Tibial artery (tissue), 4 donors: ENCODE measurements around the gene LCN6.

ENCODE experiments used
- DNase-seq, 2 donors: peaks; one replicate each; pipeline ENCODE4 v3.0.0-alpha.2; 2019
- H3K27ac ChIP-seq, 2 donors: fragments of 200-600 bp; sonication (generic) in 1 of 2; 1 replicate in 1 of 2; 2 replicates in 1 of 2; pipeline ENCODE4 v1.5.1; 2018 to 2019; ENCODE audit warnings: mild to moderate bottlenecking in 1 of 2
- H3K27me3 ChIP-seq, 2 donors: fragments of 200-600 bp; sonication (generic) in 1 of 2; one replicate each; pipeline versions ENCODE4 v1.5.1 to v1.6.0; 2016 to 2019
- H3K36me3 ChIP-seq, 3 donors: fragments of 200-600 bp; sonication (generic) in 2 of 3; one replicate each; pipeline ENCODE4 v1.5.1; 2016 to 2019; ENCODE audit warnings: mild to moderate bottlenecking in 2 of 3
- H3K4me1 ChIP-seq, 4 donors: fragments of 200-600 bp; sonication (generic) in 2 of 4; 1 replicate in 3 of 4; 2 replicates in 1 of 4; pipeline ENCODE4 v1.5.1; 2016 to 2019
- H3K4me3 ChIP-seq, 2 donors: fragments of 200-600 bp; sonication (generic) in 1 of 2; 1 replicate in 1 of 2; 2 replicates in 1 of 2; pipeline ENCODE4 v1.5.1; 2018 to 2019; ENCODE audit warnings: mild to moderate bottlenecking in 2 of 2
- H3K9me3 ChIP-seq, 3 donors: fragments of 200-600 bp; sonication (generic) in 1 of 3; one replicate each; pipeline ENCODE4 v1.5.1; 2016 to 2019
- CTCF ChIP-seq, 2 experiments: fragments of 200-600 bp in 1 of 2; fragments of 450-650 bp in 1 of 2; IDR thresholded peaks; one replicate each; pipeline ENCODE4 v1.5.1; 2017 to 2019; ENCODE audit warnings: antibody characterized with exemption in 2 of 2, mild to moderate bottlenecking in 1 of 2, moderate library complexity in 1 of 2
- intact Hi-C: fragments of 100-400 bp; cut with DNase I; formaldehyde crosslinking; loops from one replicate; pipeline ENCODE4 v1.15.0; 2023; ENCODE audit warnings: low total_unique reads

Gene LCN6

GRCh38 chr9:136703276-136703860 lies 45.0 kb downstream of the LCN6 start:
- no peak for DNase-seq
- H3K4me3 ChIP-seq: no peak overlapping the region
- no peaks in the 10 kb centered on the region for H3K4me1 ChIP-seq
- peaks cover 0 to 33% of the 10 kb centered on the region in 2 donors for H3K27me3 ChIP-seq
- no peak for TF ChIP-seq CTCF (IDR thresholded peaks at IDR 0.05)
- H3K27ac ChIP-seq: no peak overlapping the region
- intact Hi-C loops: no loop called here
- no peaks in the 10 kb centered on the region for H3K9me3 ChIP-seq
- no peaks in the 10 kb centered on the region for H3K36me3 ChIP-seq

GRCh38 chr9:136701668-136702053 lies 46.7 kb downstream of the LCN6 start:
- H3K4me1 ChIP-seq: no peaks in the 10 kb centered on the region
- intact Hi-C loops: no loop called here
- no peak overlapping the region for H3K4me3 ChIP-seq
- no peak for DNase-seq
- no peaks in the 10 kb centered on the region for H3K9me3 ChIP-seq
- no peak for TF ChIP-seq CTCF (IDR thresholded peaks at IDR 0.05)
- peaks cover 0 to 39% of the 10 kb centered on the region in 2 donors for H3K27me3 ChIP-seq
- no peak overlapping the region for H3K27ac ChIP-seq
- no peaks in the 10 kb centered on the region for H3K36me3 ChIP-seq

GRCh38 chr9:136700959-136701667 lies 47.2 kb downstream of the LCN6 start:
- Histone ChIP-seq H3K27ac (no peak overlapping the region), H3K9me3 (no peaks in the 10 kb centered on the region), H3K4me1 (peaks cover 0 to 4% (median 0%) of the 10 kb centered on the region in 4 donors), H3K27me3 (peaks cover 0 to 44% of the 10 kb centered on the region in 2 donors), H3K4me3 (no peak overlapping the region), H3K36me3 (no peaks in the 10 kb centered on the region)
- DNase-seq: no peak
- intact Hi-C loops: no loop called here
- TF ChIP-seq CTCF (IDR thresholded peaks at IDR 0.05): no peak

- no peak for TF ChIP-seq CTCF (IDR thresholded peaks at IDR 0.05)
- no peaks in the 10 kb centered on the region for H3K9me3 ChIP-seq
- no peak overlapping the region for H3K27ac ChIP-seq
- no peak for DNase-seq
- intact Hi-C loops: no loop called here
- H3K4me1 ChIP-seq: peaks cover 0 to 7% (median 0%) of the 10 kb centered on the region in 4 donors
- H3K36me3 ChIP-seq: no peaks in the 10 kb centered on the region
- no peak overlapping the region for H3K4me3 ChIP-seq
- peaks cover 0 to 52% of the 10 kb centered on the region in 2 donors for H3K27me3 ChIP-seq
These were observed 48.0 kb downstream of the LCN6 start for GRCh38 chr9:136700304-136700703.

GRCh38 chr9:136698635-136699246 lies 49.6 kb downstream of the LCN6 start:
- DNase-seq: no peak
- no peaks in the 10 kb centered on the region for H3K36me3 ChIP-seq
- H3K27me3 ChIP-seq: peaks cover 0 to 64% of the 10 kb centered on the region in 2 donors
- H3K9me3 ChIP-seq: no peaks in the 10 kb centered on the region
- no peak overlapping the region for H3K27ac ChIP-seq
- no peak overlapping the region for H3K4me3 ChIP-seq
- TF ChIP-seq CTCF (IDR thresholded peaks at IDR 0.05): no peak
- H3K4me1 ChIP-seq: peaks cover 0 to 13% (median 0%) of the 10 kb centered on the region in 4 donors
- intact Hi-C loops: no loop called here
